Parathyroid adenoma (tissue), 2 donors: ENCODE results near the gene PFKL.
"Not testable (repeated sequence)": the region's sequence is repeated elsewhere in the genome, so short reads cannot be mapped to it uniquely, and the experiment has no call there.

Experiments used
- H2AFZ ChIP-seq: fragments of 300-600 bp; sonication (generic); one replicate; pipeline ENCODE4 v1.7.0; 2017; ENCODE audit warnings: antibody characterized with exemption, mild to moderate bottlenecking
- H3K27ac ChIP-seq: fragments of 300-600 bp; sonication (generic); one replicate; pipeline ENCODE4 v1.7.0; 2017
- H3K27me3 ChIP-seq: fragments of 300-600 bp; sonication (generic); one replicate; pipeline ENCODE4 v1.7.0; 2017; ENCODE audit warnings: low read length; ENCODE audit not compliant: control insufficient read depth, insufficient read depth
- H3K36me3 ChIP-seq: fragments of 300-600 bp; sonication (generic); one replicate; pipeline ENCODE4 v1.7.0; 2017; ENCODE audit warnings: low read length; ENCODE audit not compliant: control insufficient read depth, insufficient read depth
- H3K4me1 ChIP-seq: fragments of 300-600 bp; sonication (generic); one replicate; pipeline ENCODE4 v1.7.0; 2017; ENCODE audit warnings: control low read depth
- H3K4me2 ChIP-seq: fragments of 300-600 bp; sonication (generic); one replicate; pipeline ENCODE4 v1.7.0; 2017; ENCODE audit warnings: low read length
- H3K4me3 ChIP-seq: fragments of 300-600 bp; sonication (generic); one replicate; pipeline ENCODE4 v1.7.0; 2017; ENCODE audit warnings: low read depth, low read length
- H3K79me2 ChIP-seq: fragments of 300-600 bp; sonication (generic); one replicate; pipeline ENCODE4 v1.7.0; 2017; ENCODE audit warnings: control low read depth
- H3K9ac ChIP-seq: fragments of 300-600 bp; sonication (generic); one replicate; pipeline ENCODE4 v1.7.0; 2017; ENCODE audit warnings: mild to moderate bottlenecking
- H3K9me3 ChIP-seq: fragments of 300-600 bp; sonication (generic); one replicate; pipeline ENCODE4 v1.7.0; 2017; ENCODE audit warnings: low read length; ENCODE audit not compliant: control insufficient read depth
- CTCF ChIP-seq: fragments of 300-600 bp; sonication (generic); IDR thresholded peaks from one replicate; pipeline ENCODE4 v1.7.0; 2017; ENCODE audit warnings: antibody characterized with exemption, mild to moderate bottlenecking
- donor health status: primary hyperparathyroidism.

PFKL gene

DNA sequence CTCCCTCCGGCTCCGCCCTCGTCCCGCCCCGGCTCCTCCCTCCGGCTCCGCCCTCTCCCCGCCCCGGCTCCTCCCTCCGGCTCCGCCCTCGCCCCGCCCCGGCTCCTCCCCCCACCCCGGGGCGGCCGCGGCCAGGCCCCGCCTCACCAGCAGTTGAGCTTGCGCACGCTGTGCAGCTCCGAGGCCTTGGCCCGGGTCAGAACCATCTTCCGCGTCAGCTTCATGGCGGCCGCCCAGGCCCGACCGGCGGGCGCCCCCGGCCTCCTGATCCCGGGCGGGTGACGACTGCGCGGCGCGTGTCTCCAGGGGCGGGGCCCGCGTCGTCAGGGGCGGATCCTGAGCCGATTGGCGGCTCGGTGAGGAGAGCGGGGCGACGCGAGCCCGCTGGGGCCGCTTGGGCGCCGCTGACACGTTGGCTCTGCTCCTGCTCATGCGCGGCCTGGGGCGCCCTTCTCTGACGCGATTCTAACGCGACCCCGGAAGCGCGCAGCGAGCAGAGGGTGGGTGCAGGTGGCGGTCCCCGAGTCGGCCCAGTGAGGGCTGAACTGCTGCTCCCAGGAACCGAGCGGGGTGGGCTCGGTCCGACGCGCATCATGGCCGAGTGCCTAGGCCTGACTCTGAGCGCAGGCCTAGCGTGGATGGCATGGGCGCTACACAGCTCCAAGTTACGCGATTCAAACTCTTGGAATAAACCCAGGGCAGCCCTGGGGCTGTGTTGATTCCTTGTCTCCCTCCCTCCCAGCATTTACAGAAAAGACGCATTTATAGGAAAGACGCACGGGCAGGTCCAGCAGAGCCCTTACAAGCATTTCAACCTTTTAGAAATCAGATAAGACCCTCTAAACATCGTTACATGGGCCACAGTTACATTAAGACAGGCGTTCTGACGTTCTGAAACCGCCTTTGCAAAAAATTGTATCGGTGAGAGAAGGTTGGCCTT, 39.4 kb downstream of the PFKL start, which contains the start of gene CFAP410:
CFAP410 (minus strand) TSS at position 420 of the 940 bp plus-strand sequence; CDS start at position 224, 196 bp downstream.
- H3K79me2 ChIP-seq = no peaks in the 10 kb centered on the region

DNA sequence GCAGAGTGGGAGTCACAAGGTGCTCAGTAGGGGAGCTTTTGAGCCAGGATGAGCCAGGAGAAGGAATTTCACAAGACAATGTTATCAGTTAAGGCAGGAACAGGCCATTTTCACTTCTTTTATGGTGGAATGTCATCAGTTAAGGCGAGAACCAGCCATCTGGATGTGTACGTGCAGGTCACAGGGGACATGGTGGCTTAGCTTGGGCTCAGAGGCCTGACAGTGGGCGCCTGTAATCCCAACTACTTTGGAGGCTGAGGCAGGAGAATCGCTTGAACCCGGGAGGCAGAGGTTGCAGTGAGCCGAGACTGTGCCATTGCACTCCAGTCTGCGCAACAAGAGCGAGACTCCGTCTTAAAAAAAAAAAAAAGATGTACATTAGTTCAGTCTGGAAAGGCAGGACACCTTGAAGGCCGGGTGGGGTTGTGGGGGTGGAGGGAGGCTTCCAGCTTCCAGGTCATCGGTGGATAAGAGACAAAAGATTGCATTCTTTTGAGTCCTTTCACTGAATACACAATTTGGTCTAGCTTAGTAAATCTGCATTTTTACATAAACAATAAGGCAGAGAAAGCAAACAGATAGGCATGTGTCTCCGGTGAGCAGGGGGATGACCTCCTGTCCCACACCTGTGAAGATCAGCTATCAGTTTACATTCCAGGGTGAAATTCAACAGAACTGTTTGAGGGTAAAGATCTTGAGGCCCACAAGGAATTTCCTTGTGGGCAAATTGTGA, 42.0 kb downstream of the PFKL start:
- H3K4me2 ChIP-seq, H3K4me1 ChIP-seq, H3K9me3 ChIP-seq, H3K36me3 ChIP-seq, H3K4me3 ChIP-seq, H3K9ac ChIP-seq, H3K79me2 ChIP-seq, H3K27ac ChIP-seq, H3K27me3 ChIP-seq: not testable (repeated sequence)
- H2AFZ ChIP-seq = peak overlapping the region; percentile 50

More for the DNA sequence above, 39.4 kb downstream of the PFKL start, which contains the start of gene CFAP410:
- Histone ChIP-seq H3K4me2 (peak within 1 kb of the TSS; percentile 75), H3K4me3 (peak within 1 kb of the TSS; percentile 89), H3K27ac (peak within 1 kb of the TSS; percentile 96), H3K27me3 (no peaks in the 10 kb centered on the region), H3K36me3 (no peaks in the 10 kb centered on the region), H3K4me1 (peaks cover 8% of the 10 kb centered on the region), H3K9ac (peak within 1 kb of the TSS; percentile 67), H2AFZ (peak within 1 kb of the TSS; percentile 91), H3K9me3 (no peaks in the 10 kb centered on the region)
- no peak for TF ChIP-seq CTCF

DNA sequence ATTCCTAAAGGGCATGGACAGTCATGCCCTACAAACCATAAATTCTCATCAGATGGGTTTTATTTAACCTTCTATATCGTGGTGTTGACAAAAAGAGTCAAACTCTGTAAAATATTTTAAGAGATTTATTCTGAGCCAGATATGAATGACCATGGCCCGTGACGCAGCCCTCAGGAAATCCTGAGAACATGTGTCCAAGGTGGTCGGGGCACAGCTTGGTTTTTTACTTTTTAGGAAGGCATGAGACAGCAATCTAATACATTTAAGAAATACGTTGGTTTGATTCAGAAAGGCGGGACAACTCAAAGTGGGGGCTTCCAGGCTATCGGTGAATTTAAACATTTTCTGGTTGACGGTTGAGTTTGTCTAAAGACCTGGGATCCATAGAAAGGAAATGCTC, 43.1 kb downstream of the PFKL start:
- not testable (repeated sequence) for H3K9me3 ChIP-seq, H3K4me3 ChIP-seq, H3K36me3 ChIP-seq, H3K4me1 ChIP-seq, H3K27me3 ChIP-seq, H3K27ac ChIP-seq, H3K4me2 ChIP-seq, H3K9ac ChIP-seq, H3K79me2 ChIP-seq
- H2AFZ ChIP-seq = peak overlapping the region; percentile 50

- Histone ChIP-seq H3K36me3 (no peaks in the 10 kb centered on the region), H3K4me2 (no peak overlapping the region), H3K4me3 (no peak overlapping the region), H3K9ac (no peak overlapping the region), H3K79me2 (no peaks in the 10 kb centered on the region), H3K27me3 (no peaks in the 10 kb centered on the region), H3K27ac (no peak overlapping the region), H3K4me1 (peaks cover 7% of the 10 kb centered on the region), H2AFZ (no peak overlapping the region), H3K9me3 (no peaks in the 10 kb centered on the region)
- no peak for TF ChIP-seq CTCF
These were observed 44.8 kb downstream of the PFKL start for GRCh38 chr21:44344541-44345183.

DNA sequence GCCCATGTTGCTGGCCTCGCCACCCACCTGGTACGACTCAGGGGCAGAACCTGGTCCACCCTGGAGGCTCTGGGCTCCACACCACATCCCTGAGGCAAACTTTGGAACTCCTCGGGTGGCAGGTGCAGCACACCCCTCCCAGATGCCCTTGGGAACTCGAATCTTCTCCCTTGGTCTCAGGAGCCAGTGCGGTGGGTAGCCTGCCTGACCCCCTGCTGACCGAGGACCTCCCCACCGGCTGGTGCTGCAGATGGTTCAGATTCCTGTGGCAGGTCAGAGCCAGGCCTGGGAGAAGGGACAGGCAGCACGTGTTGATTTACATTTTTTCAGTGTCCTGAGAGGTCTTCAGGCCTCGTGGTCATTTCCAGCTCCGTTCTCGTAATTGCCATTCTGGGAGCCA, 45.6 kb downstream of the PFKL start:
- peaks cover 3% of the 10 kb centered on the region for H3K4me1 ChIP-seq
- H3K36me3 ChIP-seq = no peaks in the 10 kb centered on the region
- H3K4me2 ChIP-seq = no peak overlapping the region
- no peak for TF ChIP-seq CTCF
- no peaks in the 10 kb centered on the region for H3K9me3 ChIP-seq
- H3K27me3 ChIP-seq = no peaks in the 10 kb centered on the region
- H3K27ac ChIP-seq = no peak overlapping the region
- H3K79me2 ChIP-seq = no peaks in the 10 kb centered on the region
- H3K4me3 ChIP-seq = no peak overlapping the region
- H2AFZ ChIP-seq = no peak overlapping the region
- H3K9ac ChIP-seq = no peak overlapping the region
